ENCODE measurements around the gene LRFN4.

The LRFN4 gene

GRCh38 chr11:66891851-66892660 is 35.2 kb downstream of the LRFN4 start:
- TF ChIP-seq, protein P1, sequence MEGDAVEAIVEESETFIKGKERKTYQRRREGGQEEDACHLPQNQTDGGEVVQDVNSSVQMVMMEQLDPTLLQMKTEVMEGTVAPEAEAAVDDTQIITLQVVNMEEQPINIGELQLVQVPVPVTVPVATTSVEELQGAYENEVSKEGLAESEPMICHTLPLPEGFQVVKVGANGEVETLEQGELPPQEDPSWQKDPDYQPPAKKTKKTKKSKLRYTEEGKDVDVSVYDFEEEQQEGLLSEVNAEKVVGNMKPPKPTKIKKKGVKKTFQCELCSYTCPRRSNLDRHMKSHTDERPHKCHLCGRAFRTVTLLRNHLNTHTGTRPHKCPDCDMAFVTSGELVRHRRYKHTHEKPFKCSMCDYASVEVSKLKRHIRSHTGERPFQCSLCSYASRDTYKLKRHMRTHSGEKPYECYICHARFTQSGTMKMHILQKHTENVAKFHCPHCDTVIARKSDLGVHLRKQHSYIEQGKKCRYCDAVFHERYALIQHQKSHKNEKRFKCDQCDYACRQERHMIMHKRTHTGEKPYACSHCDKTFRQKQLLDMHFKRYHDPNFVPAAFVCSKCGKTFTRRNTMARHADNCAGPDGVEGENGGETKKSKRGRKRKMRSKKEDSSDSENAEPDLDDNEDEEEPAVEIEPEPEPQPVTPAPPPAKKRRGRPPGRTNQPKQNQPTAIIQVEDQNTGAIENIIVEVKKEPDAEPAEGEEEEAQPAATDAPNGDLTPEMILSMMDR (IDR thresholded peaks at IDR 0.05): no peak
- no peak overlapping the region for H3K4me3 ChIP-seq (ENCODE audit: low read depth, low read length)
- H3K27me3 ChIP-seq (ENCODE audit: control insufficient read depth, insufficient read depth, low read length): no peaks in the 10 kb centered on the region
- no peak overlapping the region for H2AFZ ChIP-seq
- no peaks in the 10 kb centered on the region for H3K9me3 ChIP-seq (ENCODE audit: control insufficient read depth, low read length)
- peaks cover 3% of the 10 kb centered on the region for H3K4me1 ChIP-seq
- no peak overlapping the region for H3K4me2 ChIP-seq (ENCODE audit: low read length)
- no peaks in the 10 kb centered on the region for H3K79me2 ChIP-seq
- no peak overlapping the region for H3K9ac ChIP-seq
- no peaks in the 10 kb centered on the region for H3K36me3 ChIP-seq (ENCODE audit: control insufficient read depth, insufficient read depth, low read length)
- no peak overlapping the region for H3K27ac ChIP-seq

GRCh38 chr11:66892911-66893310 is 36.0 kb downstream of the LRFN4 start:
- no peak overlapping the region for H3K9ac ChIP-seq
- no peak overlapping the region for H3K4me3 ChIP-seq (ENCODE audit: low read depth, low read length)
- no peaks in the 10 kb centered on the region for H3K79me2 ChIP-seq
- H3K27ac ChIP-seq: no peak overlapping the region
- no peak overlapping the region for H3K4me2 ChIP-seq (ENCODE audit: low read length)
- no peaks in the 10 kb centered on the region for H3K9me3 ChIP-seq (ENCODE audit: control insufficient read depth, low read length)
- H3K27me3 ChIP-seq (ENCODE audit: control insufficient read depth, insufficient read depth, low read length): no peaks in the 10 kb centered on the region
- no peaks in the 10 kb centered on the region for H3K36me3 ChIP-seq (ENCODE audit: control insufficient read depth, insufficient read depth, low read length)
- no peak overlapping the region for H2AFZ ChIP-seq
- H3K4me1 ChIP-seq: peaks cover 3% of the 10 kb centered on the region
- TF ChIP-seq, protein P1 (IDR thresholded peaks at IDR 0.05): no peak

DNA sequence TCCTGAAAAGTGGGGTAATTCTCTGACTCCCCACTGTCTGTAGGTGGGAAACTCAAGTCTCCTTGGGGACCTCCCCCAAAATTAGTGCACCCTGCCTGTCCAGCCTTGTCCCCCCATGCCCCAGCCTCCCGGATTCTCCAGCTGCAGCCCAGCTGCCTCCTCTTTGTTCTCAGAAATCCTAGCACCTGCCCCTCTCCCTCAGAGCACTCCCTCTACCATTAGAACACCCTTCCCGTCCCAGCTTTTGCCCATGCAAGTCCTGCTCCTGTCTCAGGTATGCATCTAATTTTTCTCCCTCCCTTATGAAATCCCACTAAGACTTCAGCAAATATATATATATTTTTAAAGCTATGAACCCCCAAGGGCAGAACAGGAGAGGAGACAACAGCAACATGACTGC is 37.3 kb downstream of the LRFN4 start:
- Histone ChIP-seq H3K27me3 (ENCODE audit: control insufficient read depth, insufficient read depth, low read length) (no peaks in the 10 kb centered on the region), H3K4me1 (peaks cover 3% of the 10 kb centered on the region), H3K36me3 (ENCODE audit: control insufficient read depth, insufficient read depth, low read length) (no peaks in the 10 kb centered on the region), H2AFZ (no peak overlapping the region), H3K9me3 (ENCODE audit: control insufficient read depth, low read length) (no peaks in the 10 kb centered on the region), H3K4me2 (ENCODE audit: low read length) (no peak overlapping the region), H3K9ac (no peak overlapping the region), H3K79me2 (peaks cover 2% of the 10 kb centered on the region), H3K27ac (no peak overlapping the region), H3K4me3 (ENCODE audit: low read depth, low read length) (no peak overlapping the region)
- TF ChIP-seq, protein P1 (IDR thresholded peaks at IDR 0.05): no peak

DNA sequence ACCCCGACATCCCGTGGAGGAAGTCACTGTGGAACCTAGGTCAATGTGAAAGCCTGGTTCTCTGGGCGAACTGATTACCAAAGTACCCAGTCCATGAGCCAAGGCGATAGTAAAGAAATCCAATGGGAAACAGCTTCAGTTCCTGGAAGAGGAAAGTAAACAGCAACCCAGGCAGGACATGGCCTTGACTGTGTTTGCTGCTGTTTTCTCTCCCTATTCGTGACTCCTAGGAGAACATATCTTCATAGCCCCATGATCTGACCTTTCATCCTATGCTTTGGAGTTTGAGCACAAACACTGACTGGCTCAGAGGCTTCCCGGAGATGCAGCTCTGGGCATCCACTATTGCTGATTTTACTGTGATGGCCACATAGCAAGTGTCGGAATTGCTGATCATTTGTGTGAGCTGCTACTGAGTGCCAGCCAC is 45.1 kb downstream of the LRFN4 start:
- Histone ChIP-seq H3K79me2 (peaks cover 6% of the 10 kb centered on the region), H3K36me3 (ENCODE audit: control insufficient read depth, insufficient read depth, low read length) (no peaks in the 10 kb centered on the region), H3K4me3 (ENCODE audit: low read depth, low read length) (no peak overlapping the region), H3K9me3 (ENCODE audit: control insufficient read depth, low read length) (no peaks in the 10 kb centered on the region), H3K4me2 (ENCODE audit: low read length) (no peak overlapping the region), H3K27ac (no peak overlapping the region), H3K4me1 (peaks cover 8% of the 10 kb centered on the region), H2AFZ (no peak overlapping the region), H3K27me3 (ENCODE audit: control insufficient read depth, insufficient read depth, low read length) (no peaks in the 10 kb centered on the region), H3K9ac (no peak overlapping the region)
- TF ChIP-seq, protein P1 (IDR thresholded peaks at IDR 0.05): no peak
